Ovary (tissue), 9 donors: Measurements from ENCODE around the gene CA14. TPM values are rescaled to one million over a fixed set of nuclear protein-coding genes. Genes with fewer than 3 reads are reported as not detected.
"Not testable (repeated sequence)": the region's sequence is repeated elsewhere in the genome, so short reads cannot be mapped to it uniquely, and the experiment has no call there.

Experiments used
- DNase-seq, 5 donors: peaks; one replicate each; pipeline ENCODE4 v3.0.0-alpha.2; 2019 to 2020
- H3K27ac ChIP-seq, 2 donors: fragments of 200-600 bp; one replicate each; pipeline versions ENCODE4 v1.5.1 to v1.8.0; 2019 to 2022
- H3K27me3 ChIP-seq: fragments of 200-600 bp; one replicate; pipeline ENCODE4 v1.8.0; 2022
- H3K36me3 ChIP-seq: fragments of 200-600 bp; sonication (generic); one replicate; pipeline ENCODE4 v1.5.1; 2019
- H3K4me1 ChIP-seq: one replicate; pipeline ENCODE4 v1.8.1; 2013; ENCODE audit warnings: mild to moderate bottlenecking, moderate library complexity; ENCODE audit not compliant: insufficient read depth
- H3K4me3 ChIP-seq: fragments of 200-600 bp; sonication (generic); one replicate; pipeline ENCODE4 v1.5.1; 2017
- H3K9me3 ChIP-seq, 2 donors: fragments of 200-600 bp in 1 of 2; sonication (generic) in 1 of 2; one replicate each; pipeline versions ENCODE4 v1.5.1 to v1.8.1; 2013 to 2019; ENCODE audit warnings: mild to moderate bottlenecking in 1 of 2, moderate library complexity in 1 of 2
- EP300 ChIP-seq: sonication (generic); formaldehyde crosslinking; IDR thresholded peaks from one replicate; pipeline ENCODE4 v1.6.1; 2017; ENCODE audit warnings: antibody characterized with exemption
- POLR2A ChIP-seq: fragments of 450-650 bp; IDR thresholded peaks from one replicate; pipeline ENCODE4 v1.6.1; 2017; ENCODE audit warnings: antibody characterized with exemption, mild to moderate bottlenecking, moderate library complexity
- WGBS, 3 donors: extraction: QIAGEN DNeasy Blood & Tissue Kit in 1 of 3; methylation state at CpG; one replicate each; pipeline versions ENCODE4 v1.1.5 to v1.1.7; 2013 to 2017; 5-methylcytosine and 5-hydroxymethylcytosine counted together
- intact Hi-C, 4 donors: fragments of 100-400 bp; cut with DNase I; formaldehyde crosslinking; loops; one replicate each; pipeline versions ENCODE4 v1.11.0 to v1.15.1; 2022 to 2023
- polyA plus RNA-seq, 2 donors: library from polyadenylated mRNA; stranded (reverse); fragments of 200-250 nt in 1 of 2; fragments of 350-450 nt in 1 of 2; fragmentation: Illumina TruSeq in 1 of 2; extraction: RNeasy Lipid Tissue Mini Kit (QIAGEN cat#74804) in 1 of 2; gene quantifications; one replicate each; pipeline ENCODE4 v1.2.3, GENCODE V29; 2013 to 2014
- total RNA-seq, 7 donors: library from RNA; depleted of rRNA in 2 of 7; stranded (reverse); fragments of >200 nt in 2 of 7; fragmentation: NEBNext Ultra II Directional in 3 of 7; extraction: Animal tissue kit (Norgen Biotek cat#: 25700) in 3 of 7; gene quantifications; one replicate each; pipeline versions ENCODE4 v1.1.0 to v1.2.4, GENCODE V29; 2016 to 2023
- TF ChIP-seq, protein P1 (sequence below), 3 donors: fragments of 450-650 bp in 2 of 3; fragments of 200-600 bp in 1 of 3; IDR thresholded peaks; one replicate each; pipeline versions ENCODE4 v1.5.1 to v1.8.0; 2016 to 2022; ENCODE audit warnings: antibody characterized with exemption in 3 of 3, mild to moderate bottlenecking in 1 of 3
- donor health status: DM: no; HTN: no; CAD: no; lungs with moderate emphysema.
- donor health status: DM: no; HTN: no; CAD: no.
- donor health status: Bipolar disorder and iron deficiency.
- donor health status: DM: yes; HTN: yes; CAD: no.
- donor health status: DM: no; HTN: no; CAD: no.
- donor health status: DM: yes; HTN: yes; CAD: no.

Gene CA14
- total and polyA plus RNA-seq, 9 donors: 0.23 to 5.7 (median 1.0) TPM; not detected in 1

DNA sequence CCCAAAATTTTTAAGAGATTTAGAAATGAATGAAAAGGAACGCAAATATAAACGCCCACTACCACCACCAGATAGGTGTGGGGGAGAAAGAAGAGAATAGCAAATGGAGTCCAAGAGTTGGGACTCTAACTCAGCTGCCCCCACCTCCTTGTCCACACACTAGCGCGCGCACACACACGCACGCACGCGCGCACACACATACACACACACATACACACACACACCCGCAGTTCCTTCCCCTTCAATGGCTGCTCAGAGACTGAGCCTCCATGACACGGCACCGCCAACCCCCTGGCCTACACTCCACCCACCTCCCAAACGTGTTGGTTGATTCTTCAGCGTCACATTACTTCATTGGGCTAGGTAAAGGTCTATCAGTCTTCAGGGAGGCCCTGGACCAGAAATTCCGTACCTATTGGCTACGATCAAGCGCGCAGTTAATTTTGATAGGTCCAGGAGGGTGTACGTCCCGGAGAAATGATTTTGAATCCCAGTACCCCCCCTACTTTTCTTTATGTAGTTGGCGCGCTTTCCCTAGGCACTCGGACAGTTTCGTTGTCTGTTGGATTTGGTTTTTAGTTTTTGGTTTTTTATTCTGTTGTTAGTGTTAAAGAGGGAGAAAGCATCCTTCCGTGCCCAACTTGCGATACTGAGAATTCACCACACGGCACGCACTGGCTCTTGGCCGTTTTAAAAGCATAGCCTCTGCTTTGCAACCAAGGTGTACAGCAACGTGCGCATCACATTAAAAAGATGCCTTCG, 21.5 kb upstream of the CA14 start, which contains the start of gene ANP32E:
ANP32E (minus strand) TSS at position 261 of the 762 bp plus-strand sequence. CDS start 326 bp downstream, outside the sequence.
- H3K36me3 ChIP-seq: no peaks in the 10 kb centered on the region
- peak; percentile 94 to 97 (median 96) for DNase-seq
- peak; percentile 86 for TF ChIP-seq POLR2A
- TF ChIP-seq, protein P1, sequence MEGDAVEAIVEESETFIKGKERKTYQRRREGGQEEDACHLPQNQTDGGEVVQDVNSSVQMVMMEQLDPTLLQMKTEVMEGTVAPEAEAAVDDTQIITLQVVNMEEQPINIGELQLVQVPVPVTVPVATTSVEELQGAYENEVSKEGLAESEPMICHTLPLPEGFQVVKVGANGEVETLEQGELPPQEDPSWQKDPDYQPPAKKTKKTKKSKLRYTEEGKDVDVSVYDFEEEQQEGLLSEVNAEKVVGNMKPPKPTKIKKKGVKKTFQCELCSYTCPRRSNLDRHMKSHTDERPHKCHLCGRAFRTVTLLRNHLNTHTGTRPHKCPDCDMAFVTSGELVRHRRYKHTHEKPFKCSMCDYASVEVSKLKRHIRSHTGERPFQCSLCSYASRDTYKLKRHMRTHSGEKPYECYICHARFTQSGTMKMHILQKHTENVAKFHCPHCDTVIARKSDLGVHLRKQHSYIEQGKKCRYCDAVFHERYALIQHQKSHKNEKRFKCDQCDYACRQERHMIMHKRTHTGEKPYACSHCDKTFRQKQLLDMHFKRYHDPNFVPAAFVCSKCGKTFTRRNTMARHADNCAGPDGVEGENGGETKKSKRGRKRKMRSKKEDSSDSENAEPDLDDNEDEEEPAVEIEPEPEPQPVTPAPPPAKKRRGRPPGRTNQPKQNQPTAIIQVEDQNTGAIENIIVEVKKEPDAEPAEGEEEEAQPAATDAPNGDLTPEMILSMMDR (IDR thresholded peaks at IDR 0.05): peak in 1 of 3 donors; percentile 23
- TF ChIP-seq EP300: no peak
- peak within 1 kb of the TSS; percentile 84 for H3K27ac ChIP-seq
- H3K4me3 ChIP-seq: peak within 1 kb of the TSS; percentile 100
- H3K27me3 ChIP-seq: no peaks in the 10 kb centered on the region
- intact Hi-C loops: no loop called here
- WGBS, 3 donors: 0 to 1% (median 1%) methylated on average over 33 of the region's 33 CpGs
- H3K9me3 ChIP-seq: no peaks in the 10 kb centered on the region
- peaks cover 2% of the 10 kb centered on the region for H3K4me1 ChIP-seq

DNA sequence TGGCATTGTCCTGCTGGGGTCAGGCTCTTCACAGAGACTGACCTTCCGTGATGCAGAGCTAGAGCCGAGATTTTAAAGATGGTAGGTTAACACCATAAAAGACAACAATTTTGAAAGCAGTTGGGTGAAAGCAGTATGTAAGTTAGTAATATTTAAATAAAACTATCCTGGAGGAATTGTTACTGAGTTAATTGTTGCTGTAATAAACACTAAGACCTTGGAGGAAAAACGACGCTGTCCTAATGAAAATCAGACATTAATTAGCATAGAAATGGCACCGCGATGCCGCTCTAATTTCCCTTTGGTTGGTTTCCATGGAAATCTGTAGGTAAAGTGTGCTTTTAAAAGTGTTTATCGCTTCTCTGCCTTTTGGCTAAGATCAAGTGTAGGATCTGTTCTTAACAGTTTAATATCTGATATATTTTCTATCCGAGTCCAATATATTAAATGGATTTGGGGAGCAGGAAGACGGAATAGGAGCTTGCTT, 20.9 kb upstream of the CA14 start:
- H3K27me3 ChIP-seq: no peaks in the 10 kb centered on the region
- TF ChIP-seq POLR2A: no peak
- TF ChIP-seq EP300: no peak
- TF ChIP-seq, protein P1 (IDR thresholded peaks at IDR 0.05): no peak
- H3K27ac ChIP-seq: no peak overlapping the region
- H3K4me1 ChIP-seq: peaks cover 2% of the 10 kb centered on the region
- 19 to 28% (median 26%) methylated on average over 10 of the region's 10 CpGs for WGBS, 3 donors
- H3K9me3 ChIP-seq: no peaks in the 10 kb centered on the region
- peak overlapping the region; percentile 52 for H3K4me3 ChIP-seq
- intact Hi-C loops: no loop called here
- DNase-seq: peak in 1 of 5 donors; percentile 7
- no peaks in the 10 kb centered on the region for H3K36me3 ChIP-seq

DNA sequence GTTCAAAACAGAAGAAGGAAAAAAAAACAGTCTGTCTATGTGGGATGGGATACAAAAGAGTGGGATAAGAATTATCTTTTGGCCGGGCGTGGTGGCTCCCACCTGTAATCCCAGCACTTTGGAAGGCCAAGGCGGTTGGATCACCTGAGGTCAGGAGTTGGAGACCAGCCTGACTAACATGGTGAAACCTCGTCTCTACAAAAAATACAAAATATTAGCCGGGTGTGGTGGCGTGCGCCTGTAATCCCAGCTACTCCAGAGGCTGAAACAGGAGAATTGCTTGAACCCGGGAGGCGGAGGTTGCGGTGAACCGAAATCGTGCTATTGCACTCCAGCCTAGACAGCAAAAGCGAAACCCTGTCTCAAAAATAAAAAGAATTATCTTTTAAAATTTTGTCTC, 20.4 kb upstream of the CA14 start:
- intact Hi-C loops, H3K27ac ChIP-seq, H3K27me3 ChIP-seq, H3K9me3 ChIP-seq, H3K4me1 ChIP-seq, H3K36me3 ChIP-seq, H3K4me3 ChIP-seq: not testable (repeated sequence)
- DNase-seq: peak in 1 of 5 donors; percentile 23
- 87 to 90% (median 88%) methylated on average over 13 of the region's 13 CpGs for WGBS, 3 donors

DNA sequence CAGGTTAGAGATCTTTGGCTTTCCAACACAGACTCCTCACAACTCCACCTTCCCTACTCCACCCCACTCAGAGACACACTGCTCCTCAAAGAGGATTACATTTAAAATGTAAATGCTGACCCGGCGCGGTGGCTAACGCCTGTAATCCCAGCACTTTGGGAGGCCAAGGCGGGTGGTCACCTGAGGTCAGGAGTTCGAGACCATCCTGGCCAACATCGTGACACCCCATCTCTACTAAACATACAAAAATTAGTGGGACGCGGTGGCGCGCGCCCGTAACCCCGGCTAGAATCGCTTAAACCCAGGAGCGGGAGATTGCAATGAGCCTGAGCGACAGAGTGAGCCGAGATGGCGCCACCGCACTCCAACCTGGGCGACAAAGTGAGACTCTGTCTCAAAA, 19.8 kb upstream of the CA14 start:
- DNase-seq: peak in 1 of 5 donors; percentile 39
- Histone ChIP-seq H3K27me3 (no peaks in the 10 kb centered on the region), H3K9me3 (no peaks in the 10 kb centered on the region), H3K4me1 (peaks cover 2% of the 10 kb centered on the region), H3K36me3 (no peaks in the 10 kb centered on the region), H3K27ac (no peak overlapping the region), H3K4me3 (no peak overlapping the region)
- TF ChIP-seq EP300: no peak
- TF ChIP-seq, protein P1 (IDR thresholded peaks at IDR 0.05): no peak
- intact Hi-C loops: no loop called here
- 91 to 92% (median 92%) methylated on average over 21 of the region's 21 CpGs for WGBS, 3 donors

DNA sequence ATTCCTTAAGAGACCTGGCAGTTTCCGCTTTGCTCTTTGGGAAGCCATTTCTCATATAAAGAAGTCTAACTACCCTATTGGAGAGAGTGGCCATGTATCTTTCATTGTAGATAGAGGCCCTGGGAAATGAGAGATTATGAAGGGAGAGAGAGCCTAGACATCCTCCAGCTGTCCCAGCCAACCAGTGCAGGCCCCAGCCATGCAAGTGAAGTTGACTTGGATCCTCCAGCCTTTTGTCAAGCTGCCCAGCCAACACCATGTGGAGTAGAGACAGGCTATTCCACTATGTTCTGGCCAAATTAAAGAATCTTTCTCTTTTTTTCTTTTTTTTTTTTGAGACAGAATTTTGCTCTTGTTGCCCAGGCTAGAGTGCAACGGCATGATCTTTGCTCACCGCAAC, 14.6 kb upstream of the CA14 start:
- H3K4me3 ChIP-seq: no peak overlapping the region
- H3K9me3 ChIP-seq: no peaks in the 10 kb centered on the region
- TF ChIP-seq EP300: no peak
- no peaks in the 10 kb centered on the region for H3K27me3 ChIP-seq
- no peaks in the 10 kb centered on the region for H3K4me1 ChIP-seq
- no peak overlapping the region for H3K27ac ChIP-seq
- peak in 1 of 5 donors; percentile 2 for DNase-seq
- 65 to 90% (median 88%) methylated on average over 3 of the region's 3 CpGs for WGBS, 3 donors
- intact Hi-C loops: no loop called here
- no peaks in the 10 kb centered on the region for H3K36me3 ChIP-seq
